ENCODE data around the gene C16orf96. TPM values are rescaled to one million over a fixed set of nuclear protein-coding genes. Genes with fewer than 3 reads are reported as not detected.

Gene C16orf96
- total and polyA plus RNA-seq, 2 of the 8 experiments (the other 6 are each of a cell fraction or from before 2014, with no cell fraction given) = 1.0 to 1.3 TPM

DNA sequence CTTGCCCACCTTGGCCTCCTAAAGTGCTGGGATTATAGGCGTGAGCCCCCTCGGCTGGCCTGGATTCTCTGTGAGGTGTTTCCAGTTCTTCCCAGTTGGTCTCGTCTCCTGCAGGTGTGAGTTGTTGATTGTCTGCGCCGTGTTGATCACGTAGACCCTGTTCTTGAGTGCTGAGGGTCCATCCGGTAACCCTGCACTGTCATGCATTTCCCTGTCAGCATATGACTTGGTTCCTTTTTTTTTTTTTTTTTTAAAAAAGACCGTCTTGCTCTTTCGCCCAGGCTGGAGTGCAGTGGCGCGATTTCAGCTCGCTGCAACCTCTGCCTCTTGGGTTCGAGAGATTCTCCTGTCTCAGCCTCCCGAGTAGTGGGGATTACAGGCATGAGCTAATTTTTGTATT is 85.8 kb downstream of the C16orf96 start:
- Histone ChIP-seq H3K4ac (replicated peaks; ENCODE audit: insufficient read length, low read depth, low read length) (no peak overlapping the region), H2BK20ac (ENCODE audit: low read length) (no peak overlapping the region), H3K9me3 (ENCODE audit: insufficient read depth in 2 of 2, low read depth in 1 of 2, low read length in 1 of 2) (no peaks in the 10 kb centered on the region), H2BK15ac (ENCODE audit: low read length) (no peak overlapping the region), H3K36me3 (ENCODE audit: control insufficient read depth in 2 of 4, insufficient read depth in 4 of 4, low read length in 3 of 4) (peaks cover 0 to 2% (median 0%) of the 10 kb centered on the region in 4 experiments; a peak in 1 of 8 replicates), H3K18ac (ENCODE audit: extremely low read depth, low read length) (no peak overlapping the region), H4K8ac (ENCODE audit: extremely low read depth, insufficient read depth, low read length) (no peak overlapping the region), H3K79me1 (ENCODE audit: low read depth, low read length) (peaks cover 27% of the 10 kb centered on the region), H3K4me2 (ENCODE audit: insufficient read depth in 1 of 2, low read depth in 2 of 2, low read length in 2 of 2) (no peak overlapping the region), H3K56ac (replicated peaks; ENCODE audit: insufficient read length, low read depth, low read length) (no peak overlapping the region), H3K23me2 (ENCODE audit: low read depth, low read length) (no peaks in the 10 kb centered on the region), H3K4me3 (ENCODE audit: extremely low read depth in 1 of 4, insufficient read depth in 2 of 4, low read depth in 3 of 4, low read length in 4 of 4) (no peak overlapping the region), H4K91ac (replicated peaks; ENCODE audit: insufficient read length, low read length) (no peak overlapping the region), H2BK120ac (replicated peaks; ENCODE audit: low read depth, low read length) (no peak overlapping the region), H4K20me1 (replicated peaks in 1 of 2; ENCODE audit: control insufficient read depth in 1 of 2, insufficient read depth in 2 of 2, low read length in 2 of 2) (peaks cover 7 to 26% of the 10 kb centered on the region in 2 experiments), H3K14ac (ENCODE audit: insufficient read length) (no peak overlapping the region), H3K27me3 (replicated peaks in 1 of 4; ENCODE audit: control insufficient read depth in 3 of 4, extremely low read depth in 1 of 4, insufficient read depth in 3 of 4, low read length in 3 of 4) (no peaks in the 10 kb centered on the region; a peak in 1 of 7 replicates), H4K5ac (ENCODE audit: insufficient read length, low read depth, low read length) (no peak overlapping the region), H3K27ac (ENCODE audit: low read depth, low read length) (no peak overlapping the region), H2AFZ (ENCODE audit: low read length) (no peak overlapping the region), H3K4me1 (replicated peaks in 1 of 4; ENCODE audit: control insufficient read depth in 3 of 4, insufficient read depth in 4 of 4, low read length in 3 of 4) (no peaks in the 10 kb centered on the region), H3K79me2 (ENCODE audit: control insufficient read depth in 1 of 2, insufficient read depth in 2 of 2, low read length in 2 of 2) (peaks cover 0 to 86% of the 10 kb centered on the region in 2 experiments; a peak in 2 of 4 replicates), H2AK5ac (ENCODE audit: low read depth, low read length) (0 out of 2 replicates have a peak overlapping the region, but pooled peaks have one; percentile 65), H3K23ac (ENCODE audit: insufficient read length) (no peak overlapping the region), H3K9ac (replicated peaks in 1 of 4; ENCODE audit: extremely low read depth in 1 of 4, low read depth in 3 of 4, low read length in 3 of 4) (no peak overlapping the region), H2BK5ac (ENCODE audit: low read depth, low read length) (no peak overlapping the region), H2BK12ac (ENCODE audit: low read depth, low read length) (no peak overlapping the region)
- ChIA-PET CTCF (ENCODE audit: partially characterized antibody) (interaction anchor here (5.3 kb wide), 1 partner anchor 18 kb away, joined by 18 read pairs; the partner anchor contains the start of gene MGRN1), POLR2A (ENCODE audit: partially characterized antibody) (interaction anchor here (1.1 kb wide), 1 partner anchor 10 kb away, joined by 3 read pairs; no protein-coding TSS in a partner anchor)
- FAIRE-seq (no peak), DNase-seq (ENCODE audit: low read depth in 1 of 2, low spot score in 2 of 2) (no peak)
- WGBS, 2 experiments (ENCODE audit: extremely low coverage in 1 of 2, insufficient coverage in 1 of 2, insufficient read length in 1 of 2, insufficient replicate concordance in 2 of 2, low coverage in 1 of 2, low lambda C conversion rate in 2 of 2, missing lambda C conversion rate in 1 of 2) = 94% methylated on average over 14 of the region's 14 CpGs; no CpG with 5 or more reads in 1 of the 2 experiments
- TF ChIP-seq SIRT6 (IDR thresholded peaks at IDR 0.05; ENCODE audit: low read length) = no peak
- TF ChIP-seq ASH2L (IDR thresholded peaks at IDR 0.05; ENCODE audit: low read length) = no peak
- no peak for TF ChIP-seq JUN (IDR thresholded peaks at IDR 0.05; ENCODE audit: low read depth, low read length)
- TF ChIP-seq KDM1A (IDR thresholded peaks at IDR 0.05; ENCODE audit: borderline replicate concordance, low read length) = no peak
- TF ChIP-seq, protein P1, sequence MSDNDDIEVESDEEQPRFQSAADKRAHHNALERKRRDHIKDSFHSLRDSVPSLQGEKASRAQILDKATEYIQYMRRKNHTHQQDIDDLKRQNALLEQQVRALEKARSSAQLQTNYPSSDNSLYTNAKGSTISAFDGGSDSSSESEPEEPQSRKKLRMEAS (IDR thresholded peaks at IDR 0.05) = no peak
- TF ChIP-seq, protein P2, sequence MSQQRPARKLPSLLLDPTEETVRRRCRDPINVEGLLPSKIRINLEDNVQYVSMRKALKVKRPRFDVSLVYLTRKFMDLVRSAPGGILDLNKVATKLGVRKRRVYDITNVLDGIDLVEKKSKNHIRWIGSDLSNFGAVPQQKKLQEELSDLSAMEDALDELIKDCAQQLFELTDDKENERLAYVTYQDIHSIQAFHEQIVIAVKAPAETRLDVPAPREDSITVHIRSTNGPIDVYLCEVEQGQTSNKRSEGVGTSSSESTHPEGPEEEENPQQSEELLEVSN (IDR thresholded peaks at IDR 0.05) = no peak
- TF ChIP-seq, protein P3, sequence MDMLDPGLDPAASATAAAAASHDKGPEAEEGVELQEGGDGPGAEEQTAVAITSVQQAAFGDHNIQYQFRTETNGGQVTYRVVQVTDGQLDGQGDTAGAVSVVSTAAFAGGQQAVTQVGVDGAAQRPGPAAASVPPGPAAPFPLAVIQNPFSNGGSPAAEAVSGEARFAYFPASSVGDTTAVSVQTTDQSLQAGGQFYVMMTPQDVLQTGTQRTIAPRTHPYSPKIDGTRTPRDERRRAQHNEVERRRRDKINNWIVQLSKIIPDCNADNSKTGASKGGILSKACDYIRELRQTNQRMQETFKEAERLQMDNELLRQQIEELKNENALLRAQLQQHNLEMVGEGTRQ (IDR thresholded peaks at IDR 0.05; ENCODE audit: low read length) = no peak
- TF ChIP-seq PHF8 (conservative IDR thresholded peaks at IDR 0.05; ENCODE audit: low read depth, low read length) = no peak
- TF ChIP-seq CHD1 (IDR thresholded peaks at IDR 0.05; ENCODE audit: low read depth, low read length) = no peak
- TF ChIP-seq SP1 (IDR thresholded peaks at IDR 0.05; ENCODE audit: low read depth, low read length) = no peak
- TF ChIP-seq RFX5 (IDR thresholded peaks at IDR 0.05; ENCODE audit: borderline replicate concordance, low read depth, low read length) = no peak
- TF ChIP-seq CEBPB (IDR thresholded peaks at IDR 0.05; ENCODE audit: low read depth, low read length) = no peak
- TF ChIP-seq SAP30 (IDR thresholded peaks at IDR 0.05; ENCODE audit: insufficient read depth, insufficient replicate concordance, low read length) = no peak

Data from H1 (cell line).